ENCODE measurements around the gene PEX26.

Gene PEX26

DNA sequence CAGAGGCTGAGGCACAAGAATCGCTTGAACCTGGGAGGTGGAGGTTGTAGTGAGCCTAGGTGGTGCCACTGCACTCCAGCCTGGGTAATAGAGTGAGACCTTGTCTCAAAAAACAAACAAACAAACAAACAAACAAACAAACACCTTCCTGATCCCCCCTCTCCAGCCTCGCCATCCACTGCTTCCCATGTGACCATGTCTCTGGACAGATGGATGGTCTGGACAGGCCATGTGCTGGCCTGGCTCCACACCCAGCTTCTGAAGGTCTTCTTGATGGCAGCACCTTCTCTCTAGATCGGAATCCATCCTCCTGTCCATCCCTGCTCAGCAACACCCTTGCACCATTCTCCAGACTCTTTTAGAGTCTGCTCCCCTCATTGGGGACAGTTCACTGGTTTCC, 10.7 kb upstream of the PEX26 start:
- no peak for TF ChIP-seq CTCF (IDR thresholded peaks at IDR 0.05)

DNA sequence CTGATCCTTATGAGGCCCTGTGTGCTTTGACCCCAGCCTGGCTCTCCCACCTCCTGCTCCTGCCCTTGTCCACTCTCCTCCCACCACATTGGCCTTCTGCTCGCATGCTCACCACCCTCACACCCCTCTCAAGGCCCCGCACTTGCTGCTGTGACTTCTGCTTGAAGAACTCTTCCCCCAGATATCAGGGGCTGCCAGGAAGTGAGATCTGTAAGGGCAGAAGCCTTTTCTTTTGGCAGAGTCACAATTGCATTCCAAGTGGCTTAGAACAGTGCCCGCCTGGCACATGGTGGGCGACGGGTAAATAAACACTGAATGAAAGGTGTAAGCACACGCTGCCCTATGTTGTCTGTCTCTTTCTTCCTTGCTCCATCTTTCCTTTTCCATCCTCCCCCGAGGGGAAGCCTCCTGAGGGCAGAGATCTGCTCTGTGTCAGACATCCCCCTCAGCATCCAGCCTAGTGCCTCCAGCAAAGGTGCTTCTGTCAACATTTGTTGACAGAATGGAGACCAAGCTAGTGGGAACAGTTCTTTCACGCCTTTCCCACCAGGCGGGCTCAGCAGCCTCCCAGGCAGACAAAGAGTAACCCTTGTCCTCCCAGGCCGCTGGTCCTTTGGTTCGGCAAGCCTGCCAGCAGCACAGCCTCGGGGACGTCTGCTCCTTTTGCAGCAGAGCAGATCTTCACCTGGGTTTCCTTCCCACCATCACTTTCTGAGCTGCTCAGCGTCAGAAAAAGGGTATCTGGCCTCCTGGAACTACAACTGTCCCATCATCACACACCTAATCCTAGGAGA, 10.0 kb upstream of the PEX26 start:
- TF ChIP-seq CTCF (IDR thresholded peaks at IDR 0.05), result no peak

DNA sequence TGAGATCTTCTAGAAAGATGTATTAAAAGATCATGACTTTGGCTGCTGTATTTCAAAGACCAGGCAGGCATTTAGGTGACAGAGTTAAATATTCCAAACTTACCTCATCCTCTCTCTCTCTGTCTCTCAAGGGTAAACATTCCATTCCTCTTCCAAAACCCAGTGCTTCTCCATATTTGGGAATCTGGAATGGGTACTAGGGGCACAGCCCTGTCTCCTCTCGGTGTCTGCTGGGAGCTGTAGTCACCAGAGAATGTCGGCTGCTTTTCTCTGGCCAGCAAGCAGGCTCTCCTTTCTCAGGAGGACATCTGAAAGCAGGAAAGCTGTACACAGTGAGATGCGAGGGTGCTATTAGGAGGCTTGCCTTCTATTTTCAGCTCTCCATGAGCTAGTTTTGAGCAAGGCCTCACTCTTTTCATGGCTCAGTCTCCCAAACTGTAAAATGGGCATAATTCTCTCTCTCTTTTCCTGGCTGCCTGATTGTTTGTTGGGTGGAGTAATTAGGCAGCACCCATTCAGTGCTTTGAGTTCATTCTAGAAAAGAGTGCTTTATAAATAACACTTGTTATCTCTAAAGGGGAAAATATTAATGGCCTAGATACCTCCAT, 9.3 kb upstream of the PEX26 start:
- TF ChIP-seq CTCF (IDR thresholded peaks at IDR 0.05), result no peak

GRCh38 chr22:18069041-18069440, 8.7 kb upstream of the PEX26 start:
- no peak for TF ChIP-seq CTCF (IDR thresholded peaks at IDR 0.05)

GRCh38 chr22:18070041-18070440, 7.7 kb upstream of the PEX26 start:
- TF ChIP-seq CTCF (IDR thresholded peaks at IDR 0.05), result no peak

GRCh38 chr22:18070556-18071306, 7.1 kb upstream of the PEX26 start:
- TF ChIP-seq CTCF (IDR thresholded peaks at IDR 0.05), result peak; percentile 82; the same call in 1 of the 2 replicates

- no peak for TF ChIP-seq CTCF (IDR thresholded peaks at IDR 0.05)
These were observed 5.9 kb upstream of the PEX26 start for GRCh38 chr22:18071968-18072310.
